Spleen (tissue), 11 donors: ENCODE measurements around the gene KAT6B. TPM values are rescaled to one million over a fixed set of nuclear protein-coding genes. Genes with fewer than 3 reads are reported as not detected.

Experiments
- DNase-seq: peaks from one replicate; pipeline ENCODE4 v3.0.0-alpha.2; 2020
- H3K27ac ChIP-seq, 8 donors: fragments of 200-600 bp; sonication (generic) in 7 of 8; 1 replicate in 4 of 8; 2 replicates in 4 of 8; pipeline versions ENCODE4 v1.5.0 to v1.8.0; 2016 to 2021; ENCODE audit warnings: inconsistent platforms in 4 of 8, mild to moderate bottlenecking in 4 of 8, moderate library complexity in 1 of 8
- H3K27me3 ChIP-seq, 7 donors: fragments of 200-600 bp; sonication (generic) in 6 of 7; replicated peaks in 1 of 7; 1 replicate in 4 of 7; 2 replicates in 3 of 7; pipeline versions ENCODE4 v1.5.0 to v1.8.0; 2016 to 2021; ENCODE audit warnings: inconsistent platforms in 3 of 7, mild to moderate bottlenecking in 1 of 7
- H3K36me3 ChIP-seq, 6 donors: fragments of 200-600 bp; sonication (generic) in 5 of 6; 1 replicate in 4 of 6; 2 replicates in 2 of 6; pipeline versions ENCODE4 v1.5.0 to v1.8.0; 2016 to 2021; ENCODE audit warnings: inconsistent platforms in 2 of 6
- H3K4me1 ChIP-seq, 6 donors: fragments of 200-600 bp; sonication (generic) in 5 of 6; 1 replicate in 3 of 6; 2 replicates in 3 of 6; pipeline versions ENCODE4 v1.5.0 to v1.8.0; 2016 to 2021; ENCODE audit warnings: inconsistent platforms in 3 of 6
- H3K4me3 ChIP-seq, 8 donors: fragments of 200-600 bp; sonication (generic) in 7 of 8; 1 replicate in 4 of 8; 2 replicates in 4 of 8; pipeline versions ENCODE4 v1.5.0 to v1.8.0; 2016 to 2021; ENCODE audit warnings: inconsistent platforms in 4 of 8, mild to moderate bottlenecking in 4 of 8, moderate library complexity in 2 of 8
- H3K9me3 ChIP-seq, 8 donors: fragments of 200-600 bp; sonication (generic) in 7 of 8; 1 replicate in 4 of 8; 2 replicates in 4 of 8; pipeline versions ENCODE4 v1.5.0 to v1.8.0; 2016 to 2021; ENCODE audit warnings: inconsistent platforms in 4 of 8
- CTCF ChIP-seq, 11 experiments: fragments of 200-600 bp in 7 of 11; fragments of 450-650 bp in 4 of 11; sonication (generic) in 4 of 11; IDR thresholded peaks in 8 of 11; conservative IDR thresholded peaks in 3 of 11; 1 replicate in 7 of 11; 2 replicates in 4 of 11; pipeline versions ENCODE4 v1.4.0 to v1.8.0; 2016 to 2021; ENCODE audit warnings: antibody characterized with exemption in 11 of 11, inconsistent platforms in 4 of 11, mild to moderate bottlenecking in 1 of 11
- POLR2A ChIP-seq, 3 donors: fragments of 450-650 bp; IDR thresholded peaks; one replicate each; pipeline ENCODE4 v1.5.1; 2017; ENCODE audit warnings: antibody characterized with exemption in 3 of 3, mild to moderate bottlenecking in 1 of 3
- POLR2AphosphoS5 ChIP-seq, 3 donors: sonication (generic); formaldehyde crosslinking; IDR thresholded peaks; one replicate each; pipeline ENCODE4 v1.5.1; 2017; ENCODE audit warnings: antibody characterized with exemption in 3 of 3
- WGBS, 5 donors: extraction: QIAGEN DNeasy Blood & Tissue Kit in 3 of 5; methylation state at CpG; one replicate each; pipeline versions ENCODE4 v1.1.5 to v1.1.7; 2013 to 2018; 5-methylcytosine and 5-hydroxymethylcytosine counted together
- intact Hi-C: fragments of 100-400 bp; cut with DNase I; formaldehyde crosslinking; loops from one replicate; pipeline ENCODE4 v1.15.0; 2023; ENCODE audit warnings: low total_unique reads
- polyA plus RNA-seq, 3 donors: library from polyadenylated mRNA; stranded (reverse); fragments of 200-250 nt; gene quantifications; one replicate each; pipeline ENCODE4 v1.2.1, GENCODE V29; 2013
- total RNA-seq, 7 donors: library from RNA; depleted of rRNA in 3 of 7; stranded (reverse); fragments of >200 nt in 3 of 7; fragmentation: NEBNext Ultra II Directional in 4 of 7; extraction: Animal tissue kit (Norgen Biotek cat#: 25700) in 4 of 7; gene quantifications; one replicate each; pipeline versions ENCODE4 v1.1.0 to v1.2.1, GENCODE V29; 2016 to 2021
- donor health status: healthy with polysubstance abuse.
- donor health status: DM: no; HTN: no; CAD: no; lungs with moderate emphysema.
- donor health status: DM: no; HTN: no; CAD: no.
- donor health status: Bipolar disorder and iron deficiency.
- donor health status: healthy.
- donor health status: DM: no; HTN: no; CAD: no.
- donor health status: DM: yes; HTN: yes; CAD: no.

The KAT6B gene
- total and polyA plus RNA-seq, 10 donors = 2.9 to 61.0 (median 46.0) TPM

GRCh38 chr10:75063461-75064230 lies 237.2 kb downstream of the KAT6B start:
- TF ChIP-seq CTCF (IDR thresholded peaks at IDR 0.05 in 8 of 11, conservative IDR thresholded peaks at IDR 0.05 in 3 of 11) (no peak), POLR2A (IDR thresholded peaks at IDR 0.05) (no peak), POLR2AphosphoS5 (IDR thresholded peaks at IDR 0.05) (no peak)
- Histone ChIP-seq H3K27ac (no peak overlapping the region), H3K9me3 (no peaks in the 10 kb centered on the region), H3K27me3 (no peaks in the 10 kb centered on the region), H3K36me3 (no peaks in the 10 kb centered on the region), H3K4me1 (no peaks in the 10 kb centered on the region), H3K4me3 (no peak overlapping the region)
- DNase-seq = peak; percentile 27
- intact Hi-C loops = no loop called here
- 84 to 89% (median 87%) methylated on average over 8 of the region's 8 CpGs for WGBS, 5 donors

GRCh38 chr10:75065076-75065475 lies 238.7 kb downstream of the KAT6B start:
- Histone ChIP-seq H3K9me3 (no peaks in the 10 kb centered on the region), H3K4me1 (no peaks in the 10 kb centered on the region), H3K4me3 (no peak overlapping the region), H3K27ac (no peak overlapping the region), H3K36me3 (no peaks in the 10 kb centered on the region), H3K27me3 (no peaks in the 10 kb centered on the region)
- intact Hi-C loops = no loop called here
- TF ChIP-seq POLR2A (IDR thresholded peaks at IDR 0.05) (no peak), POLR2AphosphoS5 (IDR thresholded peaks at IDR 0.05) (no peak), CTCF (IDR thresholded peaks at IDR 0.05 in 8 of 11, conservative IDR thresholded peaks at IDR 0.05 in 3 of 11) (no peak)
- 92 to 98% (median 95%) methylated on average over 4 of the region's 4 CpGs for WGBS, 5 donors
- DNase-seq = no peak

- TF ChIP-seq CTCF (IDR thresholded peaks at IDR 0.05 in 8 of 11, conservative IDR thresholded peaks at IDR 0.05 in 3 of 11) (no peak), POLR2A (IDR thresholded peaks at IDR 0.05) (no peak), POLR2AphosphoS5 (IDR thresholded peaks at IDR 0.05) (no peak)
- Histone ChIP-seq H3K4me3 (no peak overlapping the region), H3K9me3 (no peaks in the 10 kb centered on the region), H3K36me3 (no peaks in the 10 kb centered on the region), H3K4me1 (no peaks in the 10 kb centered on the region), H3K27ac (no peak overlapping the region), H3K27me3 (no peaks in the 10 kb centered on the region)
- peak; percentile 10 for DNase-seq
- intact Hi-C loops = no loop called here
- 71 to 89% (median 81%) methylated on average over 5 of the region's 5 CpGs for whole genome bisulfite sequencing, 5 donors
Observed at GRCh38 chr10:75066271-75066670, 239.9 kb downstream of the KAT6B start.

GRCh38 chr10:75067272-75067671 lies 240.9 kb downstream of the KAT6B start:
- TF ChIP-seq POLR2AphosphoS5 (IDR thresholded peaks at IDR 0.05) (no peak), POLR2A (IDR thresholded peaks at IDR 0.05) (no peak), CTCF (IDR thresholded peaks at IDR 0.05 in 8 of 11, conservative IDR thresholded peaks at IDR 0.05 in 3 of 11) (no peak)
- Histone ChIP-seq H3K36me3 (no peaks in the 10 kb centered on the region), H3K27ac (no peak overlapping the region), H3K27me3 (no peaks in the 10 kb centered on the region), H3K9me3 (no peaks in the 10 kb centered on the region), H3K4me3 (no peak overlapping the region), H3K4me1 (no peaks in the 10 kb centered on the region)
- 84 to 93% (median 91%) methylated on average over 7 of the region's 7 CpGs for WGBS, 5 donors
- intact Hi-C loops = no loop called here
- DNase-seq = peak; percentile 16
